Mesenchymal stem cell (in vitro differentiated cells and primary cell): ENCODE data around the gene ITIH4.
A peak's percentile ranks its signal among the peaks of the same experiment; 100 is the strongest.

Experiments
- DNase-seq: peaks from one replicate; pipeline ENCODE4 v3.0.0-alpha.2; 2013
- H2AFZ ChIP-seq: one replicate; pipeline ENCODE4 v1.6.1; 2013; ENCODE audit warnings: low read depth, mild to moderate bottlenecking, control low read depth, inconsistent platforms, low read length, moderate library complexity
- H2AK5ac ChIP-seq: 2 replicates; pipeline ENCODE4 v1.6.1; 2013; ENCODE audit warnings: low read length, moderate library complexity, mild to moderate bottlenecking, inconsistent platforms; ENCODE audit not compliant: severe bottlenecking
- H2BK120ac ChIP-seq: one replicate; pipeline ENCODE4 v1.6.1; 2013; ENCODE audit warnings: low read depth, mild to moderate bottlenecking, inconsistent platforms, low read length, moderate library complexity
- H2BK12ac ChIP-seq, 2 experiments: one replicate each; pipeline ENCODE4 v1.6.1; 2013; ENCODE audit warnings: inconsistent platforms in 2 of 2, low read length in 2 of 2, mild to moderate bottlenecking in 2 of 2, moderate library complexity in 2 of 2, control low read depth in 1 of 2
- H2BK15ac ChIP-seq: one replicate; pipeline ENCODE4 v1.6.1; 2013; ENCODE audit warnings: mild to moderate bottlenecking, low read depth, inconsistent platforms; ENCODE audit not compliant: poor library complexity, severe bottlenecking
- H2BK5ac ChIP-seq: 2 replicates; pipeline ENCODE4 v1.6.1; 2013; ENCODE audit warnings: low read depth, mild to moderate bottlenecking, low read length, control low read depth, inconsistent platforms; ENCODE audit not compliant: poor library complexity, severe bottlenecking
- H3K14ac ChIP-seq, 2 experiments: one replicate each; pipeline ENCODE4 v1.6.1; 2013; ENCODE audit warnings: inconsistent platforms in 2 of 2, low read length in 2 of 2, control low read depth in 1 of 2, mild to moderate bottlenecking in 1 of 2, moderate library complexity in 1 of 2
- H3K18ac ChIP-seq, 2 experiments: one replicate each; pipeline ENCODE4 v1.6.1; 2013; ENCODE audit warnings: inconsistent platforms in 2 of 2, low read length in 2 of 2, control low read depth in 1 of 2, low read depth in 1 of 2, mild to moderate bottlenecking in 1 of 2
- H3K23ac ChIP-seq, 2 experiments: one replicate each; pipeline ENCODE4 v1.6.1; 2013; ENCODE audit warnings: inconsistent platforms in 2 of 2, low read length in 2 of 2, mild to moderate bottlenecking in 2 of 2, moderate library complexity in 2 of 2, control low read depth in 1 of 2
- H3K27ac ChIP-seq: 2 replicates; pipeline ENCODE4 v1.5.1; 2013; ENCODE audit warnings: mild to moderate bottlenecking, moderate library complexity, low read length, control low read depth, inconsistent platforms; ENCODE audit not compliant: poor library complexity, severe bottlenecking
- H3K27me3 ChIP-seq, 2 experiments: 2 replicates each; pipeline versions ENCODE4 v1.6.1 to v1.7.0; 2013; ENCODE audit warnings: low read length in 2 of 2, mild to moderate bottlenecking in 2 of 2, moderate library complexity in 2 of 2, control low read depth in 1 of 2, inconsistent platforms in 1 of 2; ENCODE audit not compliant: control insufficient read depth in 1 of 2, insufficient read depth in 1 of 2
- H3K36me3 ChIP-seq, 2 experiments: 2 replicates each; pipeline versions ENCODE4 v1.6.1 to v1.7.0; 2013; ENCODE audit warnings: low read length in 2 of 2, control low read depth in 1 of 2, inconsistent platforms in 1 of 2, low read depth in 1 of 2, mild to moderate bottlenecking in 1 of 2; ENCODE audit not compliant: insufficient read depth in 2 of 2, control insufficient read depth in 1 of 2
- H3K4ac ChIP-seq, 2 experiments: one replicate each; pipeline ENCODE4 v1.6.1; 2013; ENCODE audit warnings: inconsistent platforms in 2 of 2, low read length in 2 of 2, mild to moderate bottlenecking in 2 of 2, moderate library complexity in 2 of 2, control low read depth in 1 of 2, low read depth in 1 of 2
- H3K4me1 ChIP-seq: 2 replicates; pipeline ENCODE4 v1.6.1; 2013; ENCODE audit warnings: low read depth, low read length, control low read depth; ENCODE audit not compliant: control insufficient read depth, insufficient read depth
- H3K4me2 ChIP-seq: 2 replicates; pipeline ENCODE4 v1.6.1; 2013; ENCODE audit warnings: low read length, mild to moderate bottlenecking, inconsistent platforms; ENCODE audit not compliant: poor library complexity, severe bottlenecking
- H3K4me3 ChIP-seq, 2 experiments: 2 replicates each; pipeline versions ENCODE4 v1.5.1 to v1.7.0; 2013; ENCODE audit warnings: low read length in 2 of 2, mild to moderate bottlenecking in 2 of 2, control low read depth in 1 of 2, low read depth in 1 of 2; ENCODE audit not compliant: insufficient read depth in 1 of 2
- H3K79me1 ChIP-seq: replicated peaks from 2 replicates; pipeline ENCODE4 v1.6.1; 2013; ENCODE audit warnings: mild to moderate bottlenecking, control low read depth, low read length, inconsistent platforms; ENCODE audit not compliant: poor library complexity, severe bottlenecking
- H3K9ac ChIP-seq: 2 replicates; pipeline ENCODE4 v1.7.0; 2013; ENCODE audit warnings: mild to moderate bottlenecking, low read length, moderate library complexity
- H3K9me3 ChIP-seq: 2 replicates; pipeline ENCODE4 v1.7.0; 2013; ENCODE audit warnings: mild to moderate bottlenecking, low read length; ENCODE audit not compliant: control insufficient read depth
- H4K8ac ChIP-seq: one replicate; pipeline ENCODE4 v1.6.1; 2013; ENCODE audit warnings: inconsistent platforms, mild to moderate bottlenecking, low read length, moderate library complexity
- H4K91ac ChIP-seq: one replicate; pipeline ENCODE4 v1.6.1; 2013; ENCODE audit warnings: mild to moderate bottlenecking, low read length, inconsistent platforms
- WGBS: methylation state at CpG from one replicate; pipeline ENCODE4 v1.1.7; 2013; ENCODE audit warnings: mixed read lengths; 5-methylcytosine and 5-hydroxymethylcytosine counted together

The ITIH4 gene

DNA sequence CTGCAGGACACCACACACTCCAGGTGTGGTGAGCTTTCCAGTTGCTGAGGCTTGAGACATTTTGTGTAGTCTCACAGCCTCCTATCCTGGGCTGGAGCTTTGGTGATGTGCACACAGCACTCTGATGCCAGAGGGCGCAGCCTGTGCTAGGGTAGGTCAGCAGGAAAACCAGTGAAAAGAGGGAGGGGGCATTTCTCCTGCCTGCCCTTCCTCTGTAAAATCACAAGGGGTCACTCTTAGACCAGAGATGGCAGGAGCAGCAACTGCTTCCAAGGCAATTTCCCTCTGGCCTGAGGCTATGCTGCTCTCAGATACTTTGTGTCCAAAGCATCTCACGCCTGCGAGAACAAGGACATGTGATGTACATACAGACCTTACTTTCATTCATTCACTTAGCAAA, 20.9 kb upstream of the ITIH4 start:
- Histone ChIP-seq H3K23ac (no peak overlapping the region), H4K91ac (no peak overlapping the region), H3K14ac (no peak overlapping the region), H3K4ac (no peak overlapping the region), H3K9ac (no peak overlapping the region), H3K9me3 (no peaks in the 10 kb centered on the region), H4K8ac (no peak overlapping the region), H3K4me1 (peaks cover 1% of the 10 kb centered on the region), H2BK120ac (no peak overlapping the region), H3K4me2 (no peak overlapping the region), H3K36me3 (peaks cover 40 to 52% of the 10 kb centered on the region in 2 experiments), H2BK12ac (no peak overlapping the region), H3K4me3 (no peak overlapping the region), H2AFZ (no peak overlapping the region), H2AK5ac (no peak overlapping the region), H3K18ac (no peak overlapping the region), H2BK15ac (no peak overlapping the region), H2BK5ac (no peak overlapping the region), H3K27ac (no peak overlapping the region), H3K27me3 (no peaks in the 10 kb centered on the region), H3K79me1 (peaks cover 5% of the 10 kb centered on the region)
- peak; percentile 53 for DNase-seq
- WGBS, result 63% methylated on average over 3 of the region's 3 CpGs

GRCh38 chr3:52849656-52850055, 19.2 kb upstream of the ITIH4 start:
- H3K4ac ChIP-seq, result no peak overlapping the region
- no peak overlapping the region for H4K8ac ChIP-seq
- H3K14ac ChIP-seq, result no peak overlapping the region
- H3K36me3 ChIP-seq, result peaks cover 40 to 50% of the 10 kb centered on the region in 2 experiments
- no peak overlapping the region for H2BK12ac ChIP-seq
- no peak overlapping the region for H2AFZ ChIP-seq
- H3K27me3 ChIP-seq, result no peaks in the 10 kb centered on the region
- peaks cover 1% of the 10 kb centered on the region for H3K4me1 ChIP-seq
- H2BK15ac ChIP-seq, result no peak overlapping the region
- no peak overlapping the region for H2BK5ac ChIP-seq
- no peak overlapping the region for H4K91ac ChIP-seq
- no peak overlapping the region for H3K4me3 ChIP-seq
- H3K9ac ChIP-seq, result no peak overlapping the region
- H3K79me1 ChIP-seq, result peaks cover 2% of the 10 kb centered on the region
- no peak for DNase-seq
- no peak overlapping the region for H2BK120ac ChIP-seq
- 97% methylated on average over 15 of the region's 15 CpGs for WGBS
- no peak overlapping the region for H3K27ac ChIP-seq
- no peak overlapping the region for H3K18ac ChIP-seq
- H2AK5ac ChIP-seq, result no peak overlapping the region
- no peaks in the 10 kb centered on the region for H3K9me3 ChIP-seq
- H3K4me2 ChIP-seq, result no peak overlapping the region
- H3K23ac ChIP-seq, result no peak overlapping the region

GRCh38 chr3:52848617-52849016, 18.1 kb upstream of the ITIH4 start:
- Histone ChIP-seq H4K8ac (no peak overlapping the region), H2BK120ac (no peak overlapping the region), H3K4me2 (no peak overlapping the region), H3K4me3 (no peak overlapping the region), H2AK5ac (no peak overlapping the region), H3K14ac (no peak overlapping the region), H3K27me3 (no peaks in the 10 kb centered on the region), H2BK12ac (no peak overlapping the region), H3K4ac (no peak overlapping the region), H3K4me1 (peaks cover 1% of the 10 kb centered on the region), H3K27ac (no peak overlapping the region), H3K9ac (no peak overlapping the region), H3K79me1 (peaks cover 2% of the 10 kb centered on the region), H3K18ac (no peak overlapping the region), H4K91ac (no peak overlapping the region), H3K36me3 (peaks cover 44 to 50% of the 10 kb centered on the region in 2 experiments), H3K9me3 (no peaks in the 10 kb centered on the region), H2BK5ac (no peak overlapping the region), H2AFZ (no peak overlapping the region), H2BK15ac (peak overlapping the region; percentile 20), H3K23ac (no peak overlapping the region)
- WGBS, result 46% methylated on average over 7 of the region's 7 CpGs
- DNase-seq, result peak; percentile 80

DNA sequence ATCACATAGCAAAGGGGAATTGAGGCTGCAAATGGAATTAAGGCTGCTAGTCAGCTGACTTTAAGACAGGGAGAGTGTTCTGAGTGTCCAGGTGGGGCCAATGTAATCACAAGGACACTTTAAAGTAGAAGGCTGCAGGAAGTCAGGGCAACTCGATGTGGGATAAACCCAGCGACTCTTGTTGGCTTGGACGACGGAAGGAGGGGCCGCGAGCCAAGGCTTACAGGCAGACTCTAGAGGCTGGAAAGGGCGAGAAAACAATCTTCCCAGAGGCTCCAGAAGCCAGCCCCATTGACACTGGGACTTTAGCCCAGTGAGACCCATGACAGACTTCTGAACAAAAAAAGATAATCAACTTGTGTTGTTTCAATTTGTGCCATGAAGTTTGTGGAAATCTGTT, 17.3 kb upstream of the ITIH4 start:
- no peak overlapping the region for H4K8ac ChIP-seq
- no peak overlapping the region for H2BK120ac ChIP-seq
- no peaks in the 10 kb centered on the region for H3K79me1 ChIP-seq
- no peak overlapping the region for H3K4me3 ChIP-seq
- no peak overlapping the region for H3K4me2 ChIP-seq
- no peak overlapping the region for H3K14ac ChIP-seq
- H3K27me3 ChIP-seq, result no peaks in the 10 kb centered on the region
- H2AK5ac ChIP-seq, result no peak overlapping the region
- H2BK15ac ChIP-seq, result no peak overlapping the region
- WGBS, result 98% methylated on average over 6 of the region's 7 CpGs
- H3K9me3 ChIP-seq, result no peaks in the 10 kb centered on the region
- H2BK12ac ChIP-seq, result no peak overlapping the region
- no peak overlapping the region for H2BK5ac ChIP-seq
- H2AFZ ChIP-seq, result no peak overlapping the region
- H3K36me3 ChIP-seq, result peaks cover 42 to 54% of the 10 kb centered on the region in 2 experiments
- H3K4me1 ChIP-seq, result peaks cover 1% of the 10 kb centered on the region
- no peak overlapping the region for H3K23ac ChIP-seq
- no peak overlapping the region for H3K27ac ChIP-seq
- H3K4ac ChIP-seq, result no peak overlapping the region
- no peak overlapping the region for H3K18ac ChIP-seq
- no peak overlapping the region for H3K9ac ChIP-seq
- H4K91ac ChIP-seq, result no peak overlapping the region
- no peak for DNase-seq
